ENCODE data around the gene CEACAM6.
A peak's percentile ranks its signal among the peaks of the same experiment; 100 is the strongest.
"Not testable (repeated sequence)": the region's sequence is repeated elsewhere in the genome, so short reads cannot be mapped to it uniquely, and the experiment has no call there.

CEACAM6 gene

DNA sequence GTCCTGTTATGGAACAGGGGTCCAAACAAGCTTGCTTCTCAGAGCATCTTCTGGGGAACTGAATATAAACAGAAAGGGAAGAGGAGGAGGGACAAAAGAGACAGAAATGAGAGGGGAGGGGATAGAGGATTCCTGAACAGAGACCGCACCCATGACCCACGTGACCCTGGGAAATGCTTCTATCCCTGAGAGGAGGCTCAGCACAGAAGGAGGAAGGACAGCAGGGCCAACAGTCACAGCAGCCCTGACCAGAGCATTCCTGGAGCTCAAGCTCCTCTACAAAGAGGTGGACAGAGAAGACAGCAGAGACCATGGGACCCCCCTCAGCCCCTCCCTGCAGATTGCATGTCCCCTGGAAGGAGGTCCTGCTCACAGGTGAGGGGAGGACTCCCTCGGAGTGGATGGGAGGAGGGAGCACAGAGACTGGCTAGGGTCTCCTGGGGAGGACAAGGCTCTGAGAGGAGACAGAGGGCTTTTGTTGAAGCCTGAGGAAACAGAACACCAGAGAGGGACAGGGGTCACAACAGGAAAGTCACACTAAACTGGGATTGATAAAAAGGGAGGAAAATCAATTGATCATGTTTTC lies at the start of gene CEACAM6:
Gene CEACAM6 (plus strand): TSS at position 203 of the 586 bp plus-strand sequence. CDS start 109 bp downstream, at position 312.
- DNase-seq (ENCODE audit: low read depth, low spot score), result no peak
- in situ Hi-C loops (cut with HindIII; ENCODE audit: low sequenced_read_pairs), result no loop called here
- TF ChIP-seq, protein P1, sequence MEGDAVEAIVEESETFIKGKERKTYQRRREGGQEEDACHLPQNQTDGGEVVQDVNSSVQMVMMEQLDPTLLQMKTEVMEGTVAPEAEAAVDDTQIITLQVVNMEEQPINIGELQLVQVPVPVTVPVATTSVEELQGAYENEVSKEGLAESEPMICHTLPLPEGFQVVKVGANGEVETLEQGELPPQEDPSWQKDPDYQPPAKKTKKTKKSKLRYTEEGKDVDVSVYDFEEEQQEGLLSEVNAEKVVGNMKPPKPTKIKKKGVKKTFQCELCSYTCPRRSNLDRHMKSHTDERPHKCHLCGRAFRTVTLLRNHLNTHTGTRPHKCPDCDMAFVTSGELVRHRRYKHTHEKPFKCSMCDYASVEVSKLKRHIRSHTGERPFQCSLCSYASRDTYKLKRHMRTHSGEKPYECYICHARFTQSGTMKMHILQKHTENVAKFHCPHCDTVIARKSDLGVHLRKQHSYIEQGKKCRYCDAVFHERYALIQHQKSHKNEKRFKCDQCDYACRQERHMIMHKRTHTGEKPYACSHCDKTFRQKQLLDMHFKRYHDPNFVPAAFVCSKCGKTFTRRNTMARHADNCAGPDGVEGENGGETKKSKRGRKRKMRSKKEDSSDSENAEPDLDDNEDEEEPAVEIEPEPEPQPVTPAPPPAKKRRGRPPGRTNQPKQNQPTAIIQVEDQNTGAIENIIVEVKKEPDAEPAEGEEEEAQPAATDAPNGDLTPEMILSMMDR (IDR thresholded peaks at IDR 0.05; ENCODE audit: low read depth, low read length), result no peak
- H3K4me3 ChIP-seq (ENCODE audit: low read depth, low read length), result no peak within 1 kb of the TSS

DNA sequence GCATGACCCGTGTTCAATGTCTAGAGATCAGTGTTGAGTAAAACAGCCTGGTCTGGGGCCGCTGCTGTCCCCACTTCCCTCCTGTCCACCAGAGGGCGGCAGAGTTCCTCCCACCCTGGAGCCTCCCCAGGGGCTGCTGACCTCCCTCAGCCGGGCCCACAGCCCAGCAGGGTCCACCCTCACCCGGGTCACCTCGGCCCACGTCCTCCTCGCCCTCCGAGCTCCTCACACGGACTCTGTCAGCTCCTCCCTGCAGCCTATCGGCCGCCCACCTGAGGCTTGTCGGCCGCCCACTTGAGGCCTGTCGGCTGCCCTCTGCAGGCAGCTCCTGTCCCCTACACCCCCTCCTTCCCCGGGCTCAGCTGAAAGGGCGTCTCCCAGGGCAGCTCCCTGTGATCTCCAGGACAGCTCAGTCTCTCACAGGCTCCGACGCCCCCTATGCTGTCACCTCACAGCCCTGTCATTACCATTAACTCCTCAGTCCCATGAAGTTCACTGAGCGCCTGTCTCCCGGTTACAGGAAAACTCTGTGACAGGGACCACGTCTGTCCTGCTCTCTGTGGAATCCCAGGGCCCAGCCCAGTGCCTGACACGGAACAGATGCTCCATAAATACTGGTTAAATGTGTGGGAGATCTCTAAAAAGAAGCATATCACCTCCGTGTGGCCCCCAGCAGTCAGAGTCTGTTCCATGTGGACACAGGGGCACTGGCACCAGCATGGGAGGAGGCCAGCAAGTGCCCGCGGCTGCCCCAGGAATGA lies 48.4 kb upstream of the CEACAM6 start:
- DNase-seq (ENCODE audit: low read depth, low spot score), result no peak
- H3K4me3 ChIP-seq (ENCODE audit: low read depth, low read length), result no peak overlapping the region
- in situ Hi-C loops (cut with HindIII; ENCODE audit: low sequenced_read_pairs), result no loop called here
- TF ChIP-seq, protein P1 (IDR thresholded peaks at IDR 0.05; ENCODE audit: low read depth, low read length), result peak; percentile 38

DNA sequence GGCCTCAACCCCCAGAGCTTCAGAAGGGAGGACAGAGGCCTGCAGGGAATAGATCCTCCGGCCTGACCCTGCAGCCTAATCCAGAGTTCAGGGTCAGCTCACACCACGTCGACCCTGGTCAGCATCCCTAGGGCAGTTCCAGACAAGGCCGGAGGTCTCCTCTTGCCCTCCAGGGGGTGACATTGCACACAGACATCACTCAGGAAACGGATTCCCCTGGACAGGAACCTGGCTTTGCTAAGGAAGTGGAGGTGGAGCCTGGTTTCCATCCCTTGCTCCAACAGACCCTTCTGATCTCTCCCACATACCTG lies 47.9 kb upstream of the CEACAM6 start:
- TF ChIP-seq, protein P1 (IDR thresholded peaks at IDR 0.05; ENCODE audit: low read depth, low read length), result no peak
- no peak overlapping the region for H3K4me3 ChIP-seq (ENCODE audit: low read depth, low read length)
- no peak for DNase-seq (ENCODE audit: low read depth, low spot score)
- in situ Hi-C loops (cut with HindIII; ENCODE audit: low sequenced_read_pairs), result no loop called here

DNA sequence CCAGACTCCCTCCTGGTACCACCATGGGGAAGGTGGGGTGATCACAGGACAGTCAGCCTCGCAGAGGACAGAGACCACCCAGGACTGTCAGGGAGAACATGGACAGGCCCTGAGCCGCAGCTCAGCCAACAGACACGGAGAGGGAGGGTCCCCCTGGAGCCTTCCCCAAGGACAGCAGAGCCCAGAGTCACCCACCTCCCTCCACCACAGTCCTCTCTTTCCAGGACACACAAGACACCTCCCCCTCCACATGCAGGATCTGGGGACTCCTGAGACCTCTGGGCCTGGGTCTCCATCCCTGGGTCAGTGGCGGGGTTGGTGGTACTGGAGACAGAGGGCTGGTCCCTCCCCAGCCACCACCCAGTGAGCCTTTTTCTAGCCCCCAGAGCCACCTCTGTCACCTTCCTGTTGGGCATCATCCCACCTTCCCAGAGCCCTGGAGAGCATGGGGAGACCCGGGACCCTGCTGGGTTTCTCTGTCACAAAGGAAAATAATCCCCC lies 47.4 kb upstream of the CEACAM6 start:
- TF ChIP-seq, protein P1 (IDR thresholded peaks at IDR 0.05; ENCODE audit: low read depth, low read length), result no peak
- no peak for DNase-seq (ENCODE audit: low read depth, low spot score)
- H3K4me3 ChIP-seq (ENCODE audit: low read depth, low read length), result no peak overlapping the region
- in situ Hi-C loops (cut with HindIII; ENCODE audit: low sequenced_read_pairs), result no loop called here

DNA sequence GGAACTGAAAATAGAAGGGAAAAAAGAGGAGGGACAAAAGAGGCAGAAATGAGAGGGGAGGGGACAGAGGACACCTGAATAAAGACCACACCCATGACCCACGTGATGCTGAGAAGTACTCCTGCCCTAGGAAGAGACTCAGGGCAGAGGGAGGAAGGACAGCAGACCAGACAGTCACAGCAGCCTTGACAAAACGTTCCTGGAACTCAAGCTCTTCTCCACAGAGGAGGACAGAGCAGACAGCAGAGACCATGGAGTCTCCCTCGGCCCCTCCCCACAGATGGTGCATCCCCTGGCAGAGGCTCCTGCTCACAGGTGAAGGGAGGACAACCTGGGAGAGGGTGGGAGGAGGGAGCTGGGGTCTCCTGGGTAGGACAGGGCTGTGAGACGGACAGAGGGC lies 46.8 kb upstream of the CEACAM6 start, which contains the start of gene CEACAM5:
Gene CEACAM5 (plus strand): TSS at position 146 of the 400 bp plus-strand sequence. CDS start 106 bp downstream, at position 252.
- no peak within 1 kb of the TSS for H3K4me3 ChIP-seq (ENCODE audit: low read depth, low read length)
- in situ Hi-C loops (cut with HindIII; ENCODE audit: low sequenced_read_pairs), result no loop called here
- no peak for DNase-seq (ENCODE audit: low read depth, low spot score)
- TF ChIP-seq, protein P1 (IDR thresholded peaks at IDR 0.05; ENCODE audit: low read depth, low read length), result no peak

DNA sequence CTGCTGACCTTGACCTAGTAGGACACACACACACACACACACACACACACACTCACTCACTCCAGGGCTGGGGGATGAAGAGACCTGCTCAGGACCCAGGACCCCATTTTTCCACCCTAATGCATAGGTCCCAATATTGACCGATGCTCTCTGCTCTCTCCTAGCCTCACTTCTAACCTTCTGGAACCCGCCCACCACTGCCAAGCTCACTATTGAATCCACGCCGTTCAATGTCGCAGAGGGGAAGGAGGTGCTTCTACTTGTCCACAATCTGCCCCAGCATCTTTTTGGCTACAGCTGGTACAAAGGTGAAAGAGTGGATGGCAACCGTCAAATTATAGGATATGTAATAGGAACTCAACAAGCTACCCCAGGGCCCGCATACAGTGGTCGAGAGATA lies 45.8 kb upstream of the CEACAM6 start:
- H3K4me3 ChIP-seq (ENCODE audit: low read depth, low read length); in situ Hi-C loops (cut with HindIII; ENCODE audit: low sequenced_read_pairs); DNase-seq (ENCODE audit: low read depth, low spot score): not testable (repeated sequence)
